ENCODE data around the gene TBC1D2.

Gene TBC1D2

GRCh38 chr9:98256756-98257155 is 1.3 kb upstream of the TBC1D2 start:
- Histone ChIP-seq H3K9me3 (ENCODE audit: control insufficient read depth, insufficient read depth, low read depth, low read length) (no peaks in the 10 kb centered on the region), H3K36me3 (ENCODE audit: control insufficient read depth in 2 of 2, insufficient read depth in 1 of 2, low read length in 2 of 2) (no peaks in the 10 kb centered on the region), H3K4me1 (ENCODE audit: control insufficient read depth, insufficient read depth, low read length) (no peaks in the 10 kb centered on the region), H3K27ac (ENCODE audit: extremely low read depth, low read depth, low read length) (peak overlapping the region; percentile 76; the same call in 1 of the 2 replicates), H3K4me3 (ENCODE audit: low read depth, low read length) (peak overlapping the region; percentile 88)
- ChIA-PET CTCF (interaction anchor here (0.6 to 4.0 kb wide), 12 partner anchors 21 to 877 kb away, joined by 3 to 25 read pairs (median 4); partner anchors contain the start of gene NANS), POLR2A (interaction anchor here (0.6 to 2.7 kb wide), 16 partner anchors 9 to 623 kb away, joined by 3 to 26 read pairs (median 4); partner anchors contain the start of genes NANS, NCBP1, TRIM14 and TRMO)
- TF ChIP-seq ZNF280D (tag by site-specific recombination; IDR thresholded peaks at IDR 0.05), result no peak
- TF ChIP-seq ZNF26 (tag by site-specific recombination; IDR thresholded peaks at IDR 0.05), result no peak
- TF ChIP-seq ZXDB (tag by site-specific recombination; IDR thresholded peaks at IDR 0.05), result no peak
- TF ChIP-seq ZNF354C (tag by site-specific recombination; IDR thresholded peaks at IDR 0.05; ENCODE audit: borderline replicate concordance, low read depth), result no peak
- TF ChIP-seq ZNF548 (tag by site-specific recombination; IDR thresholded peaks at IDR 0.05), result no peak
- no peak for TF ChIP-seq ZNF530 (tag by site-specific recombination; IDR thresholded peaks at IDR 0.05; ENCODE audit: low read depth)
- no peak for TF ChIP-seq ZNF211 (tag by site-specific recombination; IDR thresholded peaks at IDR 0.05; ENCODE audit: low read depth)
- TF ChIP-seq ZBTB20 (tag by site-specific recombination; IDR thresholded peaks at IDR 0.05), result peak; percentile 74
- TF ChIP-seq PRDM4 (tag by site-specific recombination; IDR thresholded peaks at IDR 0.05), result no peak
- TF ChIP-seq PRDM1 (tag by site-specific recombination; IDR thresholded peaks at IDR 0.05), result peak; percentile 53; the same call in 1 of the 2 replicates
- TF ChIP-seq EGR2 (tag by site-specific recombination; IDR thresholded peaks at IDR 0.05; ENCODE audit: low read depth), result no peak
- no peak for TF ChIP-seq REST (tag by site-specific recombination; IDR thresholded peaks at IDR 0.05)
- peak; percentile 24; the same call in 1 of the 2 replicates for TF ChIP-seq SP3 (tag by site-specific recombination; IDR thresholded peaks at IDR 0.05)
- TF ChIP-seq ZNF48 (tag by site-specific recombination; IDR thresholded peaks at IDR 0.05), result no peak
- TF ChIP-seq SETDB1 (IDR thresholded peaks at IDR 0.05; ENCODE audit: insufficient read length, low read length), result no peak
- TF ChIP-seq TRIM28 (IDR thresholded peaks at IDR 0.05; ENCODE audit: borderline replicate concordance, low read length), result no peak
- TF ChIP-seq SCRT2 (tag by site-specific recombination; IDR thresholded peaks at IDR 0.05), result peak; percentile 52
- no peak; the same call in 1 of the 2 replicates for TF ChIP-seq ZNF335 (tag by site-specific recombination; conservative IDR thresholded peaks at IDR 0.05)
- no peak for TF ChIP-seq ZNF639 (tag by site-specific recombination; IDR thresholded peaks at IDR 0.05)
- no peak for TF ChIP-seq ZBTB10 (tag by site-specific recombination; IDR thresholded peaks at IDR 0.05)
- TF ChIP-seq ZNF514 (tag by site-specific recombination; IDR thresholded peaks at IDR 0.05), result no peak
